Neural progenitor cell (in vitro differentiated cells): ENCODE data around the gene RASGRP4. TPM values are rescaled to one million over a fixed set of nuclear protein-coding genes. Genes with fewer than 3 reads are reported as not detected.

Source experiments
- DNase-seq: peaks from one replicate; pipeline ENCODE4 v3.0.0-alpha.2; 2016; ENCODE audit warnings: low spot score
- H2AFZ ChIP-seq: fragments of 200-600 bp; sonication (generic); replicated peaks from 2 replicates; pipeline ENCODE4 v1.6.1; 2016; ENCODE audit warnings: antibody characterized with exemption
- H3F3A ChIP-seq: fragments of 200-600 bp; sonication (generic); 2 replicates; pipeline ENCODE4 v1.6.1; 2016; ENCODE audit warnings: antibody characterized with exemption, low read depth
- H3K27ac ChIP-seq: fragments of 200-600 bp; sonication (generic); 2 replicates; pipeline ENCODE4 v1.5.1; 2016; ENCODE audit warnings: mild to moderate bottlenecking
- H3K27me3 ChIP-seq: fragments of 200-600 bp; sonication (generic); 2 replicates; pipeline ENCODE4 v1.6.1; 2016; ENCODE audit warnings: mild to moderate bottlenecking, moderate library complexity
- H3K36me3 ChIP-seq: fragments of 200-600 bp; sonication (generic); 2 replicates; pipeline ENCODE4 v1.5.1; 2016
- H3K4me1 ChIP-seq: fragments of 200-600 bp; sonication (generic); 2 replicates; pipeline ENCODE4 v1.6.1; 2016; ENCODE audit warnings: mixed run types
- H3K4me2 ChIP-seq: fragments of 200-600 bp; sonication (generic); 2 replicates; pipeline ENCODE4 v1.6.1; 2016
- H3K4me3 ChIP-seq: fragments of 200-600 bp; sonication (generic); 2 replicates; pipeline ENCODE4 v1.5.1; 2016
- H3K79me2 ChIP-seq: fragments of 200-600 bp; sonication (generic); 2 replicates; pipeline ENCODE4 v1.6.1; 2016; ENCODE audit warnings: low read depth
- H3K9ac ChIP-seq: fragments of 200-600 bp; sonication (generic); 2 replicates; pipeline ENCODE4 v1.6.1; 2016
- H3K9me3 ChIP-seq: fragments of 200-600 bp; sonication (generic); 2 replicates; pipeline ENCODE4 v1.5.1; 2016; ENCODE audit warnings: low read depth
- H4K20me1 ChIP-seq: fragments of 200-600 bp; sonication (generic); 2 replicates; pipeline ENCODE4 v1.6.1; 2016; ENCODE audit warnings: low read depth
- H3K27ac Mint-ChIP-seq: 3 replicates; pipeline ENCODE4 v1.8.0; 2021; ENCODE audit warnings: mixed read lengths
- H3K27me3 Mint-ChIP-seq: 2 replicates; pipeline ENCODE4 v1.8.0; 2022; ENCODE audit warnings: low read depth, mild to moderate bottlenecking, inconsistent platforms, moderate library complexity, mixed read lengths; ENCODE audit not compliant: insufficient read depth
- H3K36me3 Mint-ChIP-seq: 3 replicates; pipeline ENCODE4 v1.8.0; 2021; ENCODE audit warnings: mixed read lengths
- H3K4me1 Mint-ChIP-seq: 3 replicates; pipeline ENCODE4 v1.8.0; 2021; ENCODE audit warnings: mixed read lengths
- H3K4me3 Mint-ChIP-seq: 3 replicates; pipeline ENCODE4 v1.8.0; 2021; ENCODE audit warnings: mild to moderate bottlenecking, moderate library complexity, mixed read lengths
- H3K9me3 Mint-ChIP-seq: 3 replicates; pipeline ENCODE4 v1.8.0; 2020; ENCODE audit warnings: mixed read lengths
- EZH2 ChIP-seq: fragments of 200-600 bp; sonication (generic); IDR thresholded peaks from 2 replicates; pipeline ENCODE4 v1.6.1; 2017; ENCODE audit warnings: antibody characterized with exemption, mild to moderate bottlenecking, moderate library complexity
- EZH2phosphoT487 ChIP-seq: fragments of 200-600 bp; sonication (generic); IDR thresholded peaks from 2 replicates; pipeline ENCODE4 v1.6.1; 2017; ENCODE audit warnings: antibody characterized with exemption
- total RNA-seq: library from RNA; depleted of rRNA; stranded (reverse); fragments of >200 nt; gene quantifications from 2 replicates; pipeline ENCODE4 v1.2.3, GENCODE V29; 2015; ENCODE audit warnings: low replicate concordance
- TF ChIP-seq, protein P1 (sequence below): fragments of 200-600 bp; sonication (generic); IDR thresholded peaks from 2 replicates; pipeline ENCODE4 v1.5.1; 2017; ENCODE audit warnings: antibody characterized with exemption, mild to moderate bottlenecking

RASGRP4 gene
- total RNA-seq, 1 donor from 2014 or later: not detected

- H3K79me2 ChIP-seq: no peaks in the 10 kb centered on the region
- no peaks in the 10 kb centered on the region for H3K27me3 ChIP-seq
- no peak for DNase-seq
- H3K36me3 Mint-ChIP-seq: no peaks in the 10 kb centered on the region
- H3K4me2 ChIP-seq: no peak overlapping the region
- H3K4me3 Mint-ChIP-seq: no peak overlapping the region
- no peak overlapping the region for H3K9ac ChIP-seq
- no peaks in the 10 kb centered on the region for H3K9me3 ChIP-seq
- peaks cover 6% of the 10 kb centered on the region for H3K4me1 Mint-ChIP-seq
- no peak overlapping the region for H3K4me3 ChIP-seq
- peaks cover 2% of the 10 kb centered on the region for H3K27me3 Mint-ChIP-seq
- peaks cover 4% of the 10 kb centered on the region for H3K4me1 ChIP-seq
- no peak overlapping the region for H2AFZ ChIP-seq
- H4K20me1 ChIP-seq: no peaks in the 10 kb centered on the region
- no peaks in the 10 kb centered on the region for H3F3A ChIP-seq
- no peaks in the 10 kb centered on the region for H3K9me3 Mint-ChIP-seq
- no peak overlapping the region for H3K27ac Mint-ChIP-seq
- H3K36me3 ChIP-seq: no peaks in the 10 kb centered on the region
- H3K27ac ChIP-seq: no peak overlapping the region
- TF ChIP-seq, protein P1, sequence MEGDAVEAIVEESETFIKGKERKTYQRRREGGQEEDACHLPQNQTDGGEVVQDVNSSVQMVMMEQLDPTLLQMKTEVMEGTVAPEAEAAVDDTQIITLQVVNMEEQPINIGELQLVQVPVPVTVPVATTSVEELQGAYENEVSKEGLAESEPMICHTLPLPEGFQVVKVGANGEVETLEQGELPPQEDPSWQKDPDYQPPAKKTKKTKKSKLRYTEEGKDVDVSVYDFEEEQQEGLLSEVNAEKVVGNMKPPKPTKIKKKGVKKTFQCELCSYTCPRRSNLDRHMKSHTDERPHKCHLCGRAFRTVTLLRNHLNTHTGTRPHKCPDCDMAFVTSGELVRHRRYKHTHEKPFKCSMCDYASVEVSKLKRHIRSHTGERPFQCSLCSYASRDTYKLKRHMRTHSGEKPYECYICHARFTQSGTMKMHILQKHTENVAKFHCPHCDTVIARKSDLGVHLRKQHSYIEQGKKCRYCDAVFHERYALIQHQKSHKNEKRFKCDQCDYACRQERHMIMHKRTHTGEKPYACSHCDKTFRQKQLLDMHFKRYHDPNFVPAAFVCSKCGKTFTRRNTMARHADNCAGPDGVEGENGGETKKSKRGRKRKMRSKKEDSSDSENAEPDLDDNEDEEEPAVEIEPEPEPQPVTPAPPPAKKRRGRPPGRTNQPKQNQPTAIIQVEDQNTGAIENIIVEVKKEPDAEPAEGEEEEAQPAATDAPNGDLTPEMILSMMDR: no peak
- TF ChIP-seq EZH2: no peak
Measured at GRCh38 chr19:38442736-38443135, 16.7 kb upstream of the RASGRP4 start.

DNA sequence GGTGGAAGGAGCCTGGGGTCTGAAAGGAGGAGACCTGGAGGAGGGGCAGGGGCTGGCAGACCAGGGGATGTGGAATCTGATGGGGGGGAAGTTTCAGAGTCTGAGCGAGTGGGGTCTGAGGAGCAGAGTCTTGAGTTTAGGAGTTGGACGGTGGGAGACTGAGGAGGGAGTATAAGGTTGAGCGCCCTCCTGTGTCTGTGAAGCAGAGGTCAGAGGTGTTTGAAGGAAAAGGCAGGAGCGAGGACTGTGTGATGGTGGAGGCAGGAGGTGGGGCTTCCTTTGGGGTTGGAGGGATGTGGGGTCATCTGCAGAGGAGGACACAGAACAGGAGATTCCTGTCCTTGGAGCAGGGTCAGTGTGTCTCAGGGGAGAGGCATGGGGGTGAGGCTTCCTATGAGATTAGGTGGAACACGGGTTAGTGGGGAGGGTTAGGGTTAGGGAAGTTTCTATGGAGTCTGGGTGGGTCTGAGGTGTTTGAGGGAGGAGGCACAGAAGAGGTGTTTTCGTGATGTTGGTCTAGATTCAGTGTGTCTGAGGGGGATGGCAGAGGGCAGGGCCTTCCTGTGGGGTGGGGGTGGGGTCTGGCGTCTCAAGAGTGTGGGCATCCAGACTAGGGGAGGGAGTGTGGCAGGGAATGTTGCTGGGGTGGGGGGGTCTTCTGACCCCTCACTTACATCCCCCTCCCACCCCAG is 15.8 kb upstream of the RASGRP4 start:
- no peaks in the 10 kb centered on the region for H4K20me1 ChIP-seq
- H3K4me1 ChIP-seq: peaks cover 4% of the 10 kb centered on the region
- H3K27ac ChIP-seq: no peak overlapping the region
- H3K9me3 Mint-ChIP-seq: no peaks in the 10 kb centered on the region
- H3K27ac Mint-ChIP-seq: peak overlapping the region; percentile 94
- H2AFZ ChIP-seq: peak overlapping the region; percentile 99
- H3F3A ChIP-seq: no peaks in the 10 kb centered on the region
- H3K4me2 ChIP-seq: no peak overlapping the region
- peak; percentile 71 for DNase-seq
- H3K79me2 ChIP-seq: no peaks in the 10 kb centered on the region
- H3K4me3 ChIP-seq: no peak overlapping the region
- no peaks in the 10 kb centered on the region for H3K36me3 ChIP-seq
- H3K9ac ChIP-seq: no peak overlapping the region
- H3K27me3 Mint-ChIP-seq: peaks cover 2% of the 10 kb centered on the region
- H3K4me3 Mint-ChIP-seq: peak overlapping the region; percentile 51
- H3K9me3 ChIP-seq: no peaks in the 10 kb centered on the region
- H3K4me1 Mint-ChIP-seq: peaks cover 6% of the 10 kb centered on the region
- TF ChIP-seq, protein P1: peak; percentile 61
- TF ChIP-seq EZH2phosphoT487 (no peak), EZH2 (no peak)
- H3K27me3 ChIP-seq: no peaks in the 10 kb centered on the region
- no peaks in the 10 kb centered on the region for H3K36me3 Mint-ChIP-seq

DNA sequence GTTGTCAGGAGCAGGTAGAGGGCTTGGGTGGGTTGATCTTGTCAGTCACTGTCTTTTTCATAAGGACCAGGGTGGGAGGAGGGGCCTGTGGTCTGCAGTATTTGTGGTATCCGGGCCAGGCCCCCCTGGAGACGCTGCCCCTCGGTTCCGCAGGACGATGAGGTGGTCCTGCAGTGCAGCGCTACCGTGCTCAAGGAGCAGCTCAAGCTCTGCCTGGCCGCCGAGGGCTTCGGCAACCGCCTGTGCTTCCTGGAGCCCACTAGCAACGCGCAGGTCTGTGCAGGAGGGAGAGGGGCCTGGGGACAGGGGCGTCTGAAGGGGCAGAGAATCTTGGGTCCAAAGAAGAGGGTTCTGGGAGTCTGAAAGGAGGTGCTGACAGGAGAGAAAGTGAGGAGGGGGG is 14.6 kb upstream of the RASGRP4 start:
- Histone ChIP-seq H2AFZ (no peak overlapping the region), H3K4me1 (peaks cover 4% of the 10 kb centered on the region), H4K20me1 (no peaks in the 10 kb centered on the region), H3K4me3 (no peak overlapping the region), H3K27ac (no peak overlapping the region), H3K27me3 (no peaks in the 10 kb centered on the region), H3K4me2 (no peak overlapping the region), H3K79me2 (no peaks in the 10 kb centered on the region), H3K9ac (no peak overlapping the region), H3K36me3 (no peaks in the 10 kb centered on the region), H3F3A (peaks cover 2% of the 10 kb centered on the region), H3K9me3 (no peaks in the 10 kb centered on the region)
- no peak overlapping the region for H3K4me3 Mint-ChIP-seq
- no peaks in the 10 kb centered on the region for H3K36me3 Mint-ChIP-seq
- peaks cover 6% of the 10 kb centered on the region for H3K4me1 Mint-ChIP-seq
- H3K27ac Mint-ChIP-seq: no peak overlapping the region
- H3K9me3 Mint-ChIP-seq: no peaks in the 10 kb centered on the region
- peaks cover 2% of the 10 kb centered on the region for H3K27me3 Mint-ChIP-seq
- no peak for DNase-seq
- no peak for TF ChIP-seq EZH2
- TF ChIP-seq EZH2phosphoT487: no peak
- TF ChIP-seq, protein P1: no peak
